Mesodermal cell (in vitro differentiated cells): ENCODE data around the gene OR4F15.

Experiments
- H3K27ac ChIP-seq: 2 replicates; pipeline ENCODE4 v1.7.0; 2013; ENCODE audit warnings: mild to moderate bottlenecking, low read depth, low read length, moderate library complexity; ENCODE audit not compliant: severe bottlenecking
- H3K36me3 ChIP-seq: 2 replicates; pipeline ENCODE4 v1.7.1; 2013; ENCODE audit warnings: mild to moderate bottlenecking, low read length, moderate library complexity; ENCODE audit not compliant: control insufficient read depth, insufficient read depth
- H3K4me1 ChIP-seq: one replicate; pipeline ENCODE4 v1.7.1; 2013; ENCODE audit warnings: mild to moderate bottlenecking, low read length; ENCODE audit not compliant: insufficient read depth, control insufficient read depth, poor library complexity, severe bottlenecking
- H3K4me3 ChIP-seq: 2 replicates; pipeline ENCODE4 v1.7.0; 2013; ENCODE audit warnings: low read length, control low read depth, mild to moderate bottlenecking; ENCODE audit not compliant: insufficient read depth, poor library complexity, severe bottlenecking; ENCODE audit errors: extremely low read depth
- H3K9me3 ChIP-seq: 2 replicates; pipeline ENCODE4 v1.7.1; 2013; ENCODE audit warnings: mild to moderate bottlenecking, low read length, moderate library complexity; ENCODE audit not compliant: control insufficient read depth
- WGBS, 2 experiments: methylation state at CpG; one replicate each; pipeline ENCODE4 v1.1.5; 2013; ENCODE audit warnings: missing lambda C conversion rate in 2 of 2; ENCODE audit not compliant: insufficient coverage in 2 of 2; 5-methylcytosine and 5-hydroxymethylcytosine counted together

OR4F15 gene

DNA sequence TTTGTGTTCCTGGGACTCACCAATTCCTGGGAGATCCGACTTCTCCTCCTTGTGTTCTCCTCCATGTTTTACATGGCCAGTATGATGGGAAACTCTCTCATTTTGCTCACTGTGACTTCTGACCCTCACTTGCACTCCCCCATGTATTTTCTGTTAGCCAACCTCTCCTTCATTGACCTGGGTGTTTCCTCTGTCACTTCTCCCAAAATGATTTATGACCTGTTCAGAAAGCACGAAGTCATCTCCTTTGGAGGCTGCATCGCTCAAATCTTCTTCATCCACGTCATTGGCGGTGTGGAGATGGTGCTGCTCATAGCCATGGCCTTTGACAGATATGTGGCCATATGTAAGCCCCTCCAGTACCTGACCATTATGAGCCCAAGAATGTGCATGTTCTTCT is 16.8 kb downstream of the OR4F15 start:
- H3K36me3 ChIP-seq: no peaks in the 10 kb centered on the region
- WGBS, 2 experiments: 80 to 84% methylated on average over 5 of the region's 5 CpGs
- H3K27ac ChIP-seq: no peak overlapping the region
- no peaks in the 10 kb centered on the region for H3K9me3 ChIP-seq
- no peak overlapping the region for H3K4me3 ChIP-seq
- no peaks in the 10 kb centered on the region for H3K4me1 ChIP-seq

DNA sequence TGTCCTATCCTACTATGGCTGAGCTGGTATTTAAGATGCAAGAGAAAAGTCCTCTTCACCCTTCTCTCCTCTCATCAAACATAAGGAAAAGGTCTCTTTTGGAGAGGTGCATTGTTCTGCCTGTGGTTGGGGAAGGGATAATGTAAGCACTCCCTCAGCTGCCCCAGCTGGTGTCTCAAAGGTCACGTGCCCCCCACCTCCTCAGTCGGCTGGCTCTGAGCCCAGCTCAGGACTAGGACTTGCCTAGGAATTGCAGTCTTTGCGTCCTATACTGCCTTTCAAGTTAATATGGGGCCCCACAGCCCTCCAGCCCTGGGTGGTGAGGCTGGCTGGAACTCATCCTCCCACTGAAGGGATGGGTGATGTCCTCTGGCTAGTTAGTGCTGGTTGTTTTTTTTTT is 29.7 kb downstream of the OR4F15 start:
- Histone ChIP-seq H3K4me3 (no peak overlapping the region), H3K27ac (no peak overlapping the region), H3K9me3 (no peaks in the 10 kb centered on the region), H3K4me1 (no peaks in the 10 kb centered on the region), H3K36me3 (no peaks in the 10 kb centered on the region)
- WGBS, 2 experiments: no CpG with 5 or more reads among the region's 3 CpGs

DNA sequence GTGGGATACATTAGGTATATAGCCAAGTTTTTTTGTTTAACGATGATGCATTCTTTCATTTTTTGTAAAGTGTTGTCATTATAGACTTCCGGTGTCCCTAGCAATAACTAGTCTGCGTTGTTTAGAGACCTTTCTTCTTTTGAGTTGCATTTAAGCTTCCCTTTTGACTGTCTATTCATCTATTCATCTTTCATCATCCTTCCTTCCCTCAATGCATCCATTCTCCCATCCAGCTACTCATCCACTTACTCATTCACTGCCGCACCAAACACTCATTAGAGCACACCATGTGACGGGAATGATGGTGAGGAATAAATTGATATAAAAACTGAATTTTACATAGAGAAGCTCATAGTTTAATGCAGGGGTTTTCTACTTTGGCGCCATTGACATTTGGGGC is 32.9 kb downstream of the OR4F15 start:
- no peak overlapping the region for H3K27ac ChIP-seq
- H3K4me3 ChIP-seq: no peak overlapping the region
- no peaks in the 10 kb centered on the region for H3K9me3 ChIP-seq
- H3K4me1 ChIP-seq: no peaks in the 10 kb centered on the region
- WGBS, 2 experiments: 75 to 100% methylated on average over 3 of the region's 6 CpGs
- H3K36me3 ChIP-seq: no peaks in the 10 kb centered on the region

DNA sequence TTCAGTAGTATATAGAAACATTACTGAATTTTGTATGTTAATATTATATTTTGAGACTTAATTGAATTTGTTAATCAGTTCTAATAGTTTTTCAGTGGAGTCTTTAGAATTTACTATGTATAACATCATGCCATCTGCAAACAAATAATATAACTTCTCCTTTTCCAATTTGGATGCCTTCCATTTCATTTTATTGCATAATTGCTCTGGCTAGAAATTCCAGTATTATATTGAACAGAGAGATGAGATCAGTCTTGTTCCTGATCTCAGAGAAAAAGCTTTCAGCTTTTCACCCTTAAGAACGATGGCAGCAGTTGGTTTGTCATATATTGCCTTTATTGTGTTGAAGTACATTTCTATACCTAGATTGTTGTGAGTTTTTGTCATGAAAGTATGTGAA is 40.4 kb downstream of the OR4F15 start:
- Histone ChIP-seq H3K27ac (no peak overlapping the region), H3K4me1 (no peaks in the 10 kb centered on the region), H3K9me3 (no peaks in the 10 kb centered on the region), H3K4me3 (no peak overlapping the region), H3K36me3 (no peaks in the 10 kb centered on the region)
- WGBS, 2 experiments: 60% methylated on average over 1 of the region's 1 CpG; no CpG with 5 or more reads in 1 of the 2 experiments
